Activated T-cell treated with anti-CD3 and anti-CD28 coated beads for 4 hours (primary cell): ENCODE results near the gene SLBP.

Source experiments
- DNase-seq: peaks from one replicate; pipeline ENCODE4 v3.0.0-alpha.2; 2020

SLBP gene

GRCh38 chr4:1725521-1725920 is 13.4 kb upstream of the SLBP start:
- DNase-seq: no peak

- DNase-seq: no peak
Measured at GRCh38 chr4:1723131-1723801, 11.1 kb upstream of the SLBP start.

- no peak for DNase-seq
Measured at GRCh38 chr4:1722551-1723118, 10.5 kb upstream of the SLBP start.

- DNase-seq: no peak
Measured at GRCh38 chr4:1721666-1722550, 9.8 kb upstream of the SLBP start.

GRCh38 chr4:1721003-1721665 is 9.0 kb upstream of the SLBP start, which contains the start of the genes TACC3 and TMEM129:
Gene TACC3 (plus strand): TSS chr4:1721521. CDS start chr4:1723422, 1,901 bp downstream.
Gene TMEM129 (minus strand): TSS chr4:1721323. CDS start chr4:1720837, 486 bp downstream.
- DNase-seq: peak; percentile 87

- no peak for DNase-seq
Measured at GRCh38 chr4:1720163-1720983, 8.3 kb upstream of the SLBP start.

GRCh38 chr4:1718095-1718850 is 6.2 kb upstream of the SLBP start:
- no peak for DNase-seq

- DNase-seq: no peak
Measured at GRCh38 chr4:1717129-1718094, 5.3 kb upstream of the SLBP start.

GRCh38 chr4:1716065-1716945 is 4.2 kb upstream of the SLBP start:
- no peak for DNase-seq

GRCh38 chr4:1715002-1715758 is 3.1 kb upstream of the SLBP start:
- DNase-seq: no peak

- no peak for DNase-seq
Measured at GRCh38 chr4:1714303-1715001, 2.3 kb upstream of the SLBP start.

GRCh38 chr4:1713003-1713851 is 1.1 kb upstream of the SLBP start:
- DNase-seq: no peak

GRCh38 chr4:1711571-1712215 is 426 bp downstream of the SLBP start:
- peak; percentile 47 for DNase-seq

- DNase-seq: no peak
Measured at GRCh38 chr4:1711055-1711570, 1.0 kb downstream of the SLBP start.

GRCh38 chr4:1708581-1708980 is 3.5 kb downstream of the SLBP start:
- no peak for DNase-seq

- DNase-seq: no peak
Measured at GRCh38 chr4:1706358-1706757, 5.8 kb downstream of the SLBP start.
